H9 (cell line): ENCODE data around the gene C11orf86. TPM values are rescaled to one million over a fixed set of nuclear protein-coding genes. Genes with fewer than 3 reads are reported as not detected.

ENCODE experiments used
- DNase-seq: peaks from one replicate; pipeline ENCODE4 v3.0.0-alpha.2; 2017
- H2AFZ ChIP-seq: one replicate; pipeline ENCODE4 v1.6.1; 2013; ENCODE audit warnings: mild to moderate bottlenecking, low read length, control low read depth, moderate library complexity
- H2AK5ac ChIP-seq: 2 replicates; pipeline ENCODE4 v1.6.1; 2013; ENCODE audit warnings: low read length, control low read depth, mixed read lengths; ENCODE audit not compliant: insufficient read length
- H2BK120ac ChIP-seq: one replicate; pipeline ENCODE4 v1.6.1; 2013; ENCODE audit warnings: low read depth, mild to moderate bottlenecking, low read length, control low read depth, inconsistent platforms; ENCODE audit not compliant: poor library complexity, severe bottlenecking
- H2BK12ac ChIP-seq: 2 replicates; pipeline ENCODE4 v1.6.1; 2013; ENCODE audit warnings: low read length, control low read depth, mixed read lengths, low read depth; ENCODE audit not compliant: insufficient read length
- H2BK15ac ChIP-seq: 2 replicates; pipeline ENCODE4 v1.6.1; 2013; ENCODE audit warnings: low read depth, low read length, control low read depth
- H2BK20ac ChIP-seq: one replicate; pipeline ENCODE4 v1.6.1; 2013; ENCODE audit warnings: low read depth, mild to moderate bottlenecking, low read length, control low read depth, inconsistent platforms; ENCODE audit not compliant: poor library complexity, severe bottlenecking
- H2BK5ac ChIP-seq: 2 replicates; pipeline ENCODE4 v1.6.1; 2013; ENCODE audit warnings: low read length, control low read depth, mixed read lengths; ENCODE audit not compliant: insufficient read length
- H3K14ac ChIP-seq: 2 replicates; pipeline ENCODE4 v1.6.1; 2013; ENCODE audit warnings: low read length, control low read depth; ENCODE audit not compliant: insufficient read depth
- H3K18ac ChIP-seq: 2 replicates; pipeline ENCODE4 v1.6.1; 2013; ENCODE audit warnings: low read depth, mild to moderate bottlenecking, mixed read lengths, low read length, control low read depth; ENCODE audit not compliant: insufficient read length
- H3K23ac ChIP-seq: 2 replicates; pipeline ENCODE4 v1.6.1; 2013; ENCODE audit warnings: low read length, control low read depth, mixed read lengths, low read depth; ENCODE audit not compliant: insufficient read length
- H3K23me2 ChIP-seq: 2 replicates; pipeline ENCODE4 v1.6.1; 2013; ENCODE audit warnings: low read depth, mild to moderate bottlenecking, mixed read lengths, low read length, control low read depth; ENCODE audit not compliant: insufficient read length, poor library complexity, severe bottlenecking
- H3K27ac ChIP-seq: 2 replicates; pipeline ENCODE4 v1.5.1; 2013; ENCODE audit warnings: low read length, control low read depth, mixed read lengths, low read depth; ENCODE audit not compliant: insufficient read length
- H3K27me3 ChIP-seq: 2 replicates; pipeline ENCODE4 v1.6.1; 2013; ENCODE audit warnings: low read length, control low read depth, inconsistent platforms; ENCODE audit not compliant: insufficient read depth
- H3K4ac ChIP-seq: 2 replicates; pipeline ENCODE4 v1.6.1; 2013; ENCODE audit warnings: low read depth, mild to moderate bottlenecking, control low read depth, inconsistent platforms, low read length, moderate library complexity
- H3K4me1 ChIP-seq: 2 replicates; pipeline ENCODE4 v1.6.1; 2013; ENCODE audit warnings: low read length, control low read depth, inconsistent platforms; ENCODE audit not compliant: insufficient read depth
- H3K4me2 ChIP-seq: 2 replicates; pipeline ENCODE4 v1.6.1; 2013; ENCODE audit warnings: low read length, control low read depth, mixed read lengths; ENCODE audit not compliant: insufficient read length, insufficient read depth
- H3K56ac ChIP-seq: 2 replicates; pipeline ENCODE4 v1.6.1; 2013; ENCODE audit warnings: low read depth, mild to moderate bottlenecking, mixed read lengths, low read length, control low read depth; ENCODE audit not compliant: insufficient read length
- H3K79me1 ChIP-seq: 2 replicates; pipeline ENCODE4 v1.6.1; 2013; ENCODE audit warnings: low read depth, mild to moderate bottlenecking, moderate library complexity, low read length, control low read depth, inconsistent platforms; ENCODE audit not compliant: insufficient read depth, poor library complexity, severe bottlenecking
- H3K79me2 ChIP-seq: 2 replicates; pipeline ENCODE4 v1.6.1; 2013; ENCODE audit warnings: low read length, control low read depth, inconsistent platforms; ENCODE audit not compliant: insufficient read depth
- H3K9ac ChIP-seq: 2 replicates; pipeline ENCODE4 v1.6.1; 2013; ENCODE audit warnings: low read length, control low read depth, mixed read lengths; ENCODE audit not compliant: insufficient read length; ENCODE audit errors: extremely low read depth
- H3K9me3 ChIP-seq: one replicate; pipeline ENCODE4 v1.6.1; 2013; ENCODE audit warnings: low read depth, low read length, inconsistent platforms; ENCODE audit not compliant: control insufficient read depth
- H3T11ph ChIP-seq: one replicate; pipeline ENCODE4 v1.6.1; 2013; ENCODE audit warnings: mild to moderate bottlenecking, low read length, control low read depth, inconsistent platforms
- H4K20me1 ChIP-seq: one replicate; pipeline ENCODE4 v1.6.1; 2013; ENCODE audit not compliant: control insufficient read depth, insufficient read length, insufficient read depth
- H4K5ac ChIP-seq: 2 replicates; pipeline ENCODE4 v1.6.1; 2013; ENCODE audit warnings: low read depth, mild to moderate bottlenecking, mixed read lengths, low read length, control low read depth; ENCODE audit not compliant: insufficient read length
- H4K8ac ChIP-seq: replicated peaks from 2 replicates; pipeline ENCODE4 v1.6.1; 2013; ENCODE audit warnings: low read length, control low read depth, mixed read lengths, low read depth; ENCODE audit not compliant: insufficient read length
- H4K91ac ChIP-seq: 2 replicates; pipeline ENCODE4 v1.6.1; 2013; ENCODE audit warnings: low read depth, mild to moderate bottlenecking, moderate library complexity, mixed read lengths, low read length, control low read depth; ENCODE audit not compliant: insufficient read length
- H3K27ac Mint-ChIP-seq, 3 experiments: 2 replicates in 2 of 3; 3 replicates in 1 of 3; pipeline ENCODE4 v1.8.0; 2020 to 2021; ENCODE audit warnings: mixed read lengths in 3 of 3, mild to moderate bottlenecking in 1 of 3, moderate library complexity in 1 of 3
- H3K27me3 Mint-ChIP-seq: 2 replicates; pipeline ENCODE4 v1.8.0; 2021; ENCODE audit warnings: low read depth, mild to moderate bottlenecking, moderate library complexity, mixed read lengths
- H3K36me3 Mint-ChIP-seq, 3 experiments: 2 replicates in 2 of 3; 3 replicates in 1 of 3; pipeline ENCODE4 v1.8.0; 2020 to 2021; ENCODE audit warnings: low read depth in 3 of 3, mixed read lengths in 3 of 3; ENCODE audit not compliant: insufficient read depth in 1 of 3
- H3K4me1 Mint-ChIP-seq, 2 experiments: 2 replicates each; pipeline ENCODE4 v1.8.0; 2020; ENCODE audit warnings: mixed read lengths in 2 of 2
- H3K4me3 Mint-ChIP-seq, 2 experiments: 2 replicates in 1 of 2; 3 replicates in 1 of 2; pipeline ENCODE4 v1.8.0; 2020 to 2021; ENCODE audit warnings: mild to moderate bottlenecking in 2 of 2, mixed read lengths in 2 of 2, moderate library complexity in 1 of 2
- H3K9me3 Mint-ChIP-seq, 2 experiments: 2 replicates in 1 of 2; 3 replicates in 1 of 2; pipeline ENCODE4 v1.8.0; 2020; ENCODE audit warnings: mild to moderate bottlenecking in 2 of 2, mixed read lengths in 2 of 2, moderate library complexity in 1 of 2
- WGBS: extraction: QIAGEN DNeasy Blood & Tissue Kit; methylation state at CpG from one replicate; pipeline ENCODE4 v1.1.7; 2013; ENCODE audit warnings: missing lambda C conversion rate, low lambda C conversion rate, mixed read lengths; ENCODE audit not compliant: insufficient read length; ENCODE audit errors: extremely low coverage; 5-methylcytosine and 5-hydroxymethylcytosine counted together
- total RNA-seq: library from RNA; stranded (reverse); gene quantifications from 2 replicates; pipeline ENCODE4 v1.2.1, GENCODE V29; 2021
- TF ChIP-seq, protein P1 (sequence below): fragments of 200-600 bp; sonication (generic); conservative IDR thresholded peaks from 3 replicates; pipeline ENCODE4 v1.8.0; 2021; ENCODE audit warnings: antibody characterized with exemption, mild to moderate bottlenecking

Gene C11orf86
- total RNA-seq, 1 experiment from 2014 or later: not detected

DNA sequence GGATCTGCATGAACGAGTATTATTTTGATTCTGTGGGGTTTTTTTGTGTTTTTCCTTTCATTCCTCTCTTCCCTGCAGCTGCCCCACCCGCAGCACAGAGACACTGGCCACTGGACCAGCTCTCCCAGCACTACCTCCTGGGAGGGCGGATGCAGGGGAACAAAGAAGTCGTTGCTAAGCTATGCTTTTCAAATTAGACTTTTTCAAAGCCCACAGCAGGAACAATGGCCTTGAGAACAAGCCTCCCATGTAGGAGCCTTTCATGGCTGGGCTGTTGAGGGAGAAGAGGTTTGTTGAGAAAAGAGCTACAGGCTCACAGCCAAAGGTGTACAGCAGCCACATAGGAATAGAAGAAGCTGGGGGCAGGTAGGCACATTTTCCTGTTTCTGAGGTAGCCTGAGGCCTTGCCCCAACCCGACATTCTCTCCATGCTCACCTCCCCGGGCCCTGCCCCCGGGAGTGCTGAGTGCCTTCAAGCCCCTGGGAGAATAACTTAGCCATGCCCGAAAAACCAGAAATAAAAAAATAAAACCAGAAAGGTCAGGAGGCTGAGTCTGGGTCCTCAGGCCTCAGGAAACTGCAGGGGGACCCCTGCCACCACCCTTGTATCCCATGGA lies 27.3 kb downstream of the C11orf86 start:
- peak overlapping the region; percentile 85; the same call in 1 of the 2 replicates for H3K14ac ChIP-seq
- no peaks in the 10 kb centered on the region; the same call in none of the 2 replicates for H3K27me3 Mint-ChIP-seq
- no peaks in the 10 kb centered on the region for H3K79me1 ChIP-seq
- H3K4me3 Mint-ChIP-seq: peak overlapping the region; percentile 11 to 48; a peak in 4 of 5 replicates
- H3K4me1 ChIP-seq: peaks cover 2% of the 10 kb centered on the region; the same call in 1 of the 2 replicates
- H2BK20ac ChIP-seq: no peak overlapping the region
- H4K20me1 ChIP-seq: no peaks in the 10 kb centered on the region
- no peak overlapping the region for H2BK15ac ChIP-seq
- H2BK5ac ChIP-seq: no peak overlapping the region
- TF ChIP-seq, protein P1, sequence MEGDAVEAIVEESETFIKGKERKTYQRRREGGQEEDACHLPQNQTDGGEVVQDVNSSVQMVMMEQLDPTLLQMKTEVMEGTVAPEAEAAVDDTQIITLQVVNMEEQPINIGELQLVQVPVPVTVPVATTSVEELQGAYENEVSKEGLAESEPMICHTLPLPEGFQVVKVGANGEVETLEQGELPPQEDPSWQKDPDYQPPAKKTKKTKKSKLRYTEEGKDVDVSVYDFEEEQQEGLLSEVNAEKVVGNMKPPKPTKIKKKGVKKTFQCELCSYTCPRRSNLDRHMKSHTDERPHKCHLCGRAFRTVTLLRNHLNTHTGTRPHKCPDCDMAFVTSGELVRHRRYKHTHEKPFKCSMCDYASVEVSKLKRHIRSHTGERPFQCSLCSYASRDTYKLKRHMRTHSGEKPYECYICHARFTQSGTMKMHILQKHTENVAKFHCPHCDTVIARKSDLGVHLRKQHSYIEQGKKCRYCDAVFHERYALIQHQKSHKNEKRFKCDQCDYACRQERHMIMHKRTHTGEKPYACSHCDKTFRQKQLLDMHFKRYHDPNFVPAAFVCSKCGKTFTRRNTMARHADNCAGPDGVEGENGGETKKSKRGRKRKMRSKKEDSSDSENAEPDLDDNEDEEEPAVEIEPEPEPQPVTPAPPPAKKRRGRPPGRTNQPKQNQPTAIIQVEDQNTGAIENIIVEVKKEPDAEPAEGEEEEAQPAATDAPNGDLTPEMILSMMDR: no peak
- WGBS: no CpG with 5 or more reads among the region's 8 CpGs
- H3K23me2 ChIP-seq: no peaks in the 10 kb centered on the region
- no peak overlapping the region for H3K23ac ChIP-seq
- H4K5ac ChIP-seq: no peak overlapping the region
- H3K27ac ChIP-seq: peak overlapping the region; percentile 40
- H2AFZ ChIP-seq: no peak overlapping the region
- no peak overlapping the region for H2AK5ac ChIP-seq
- H3K4ac ChIP-seq: no peak overlapping the region
- H4K91ac ChIP-seq: no peak overlapping the region
- no peak overlapping the region for H2BK12ac ChIP-seq
- no peak overlapping the region for H2BK120ac ChIP-seq
- H3K9me3 Mint-ChIP-seq: no peaks in the 10 kb centered on the region
- H3T11ph ChIP-seq: no peak overlapping the region
- H3K79me2 ChIP-seq: no peaks in the 10 kb centered on the region
- peak overlapping the region; percentile 24 for H3K4me2 ChIP-seq
- H4K8ac ChIP-seq: no peak overlapping the region
- H3K27ac Mint-ChIP-seq: peak overlapping the region; percentile 46 to 98 (median 96)
- H3K18ac ChIP-seq: peak overlapping the region; percentile 43
- no peaks in the 10 kb centered on the region for H3K9me3 ChIP-seq
- H3K4me1 Mint-ChIP-seq: peaks cover 31% of the 10 kb centered on the region in 2 experiments
- no peak overlapping the region for H3K9ac ChIP-seq
- H3K27me3 ChIP-seq: no peaks in the 10 kb centered on the region
- H3K36me3 Mint-ChIP-seq: no peaks in the 10 kb centered on the region
- peak; percentile 75 for DNase-seq
- no peak overlapping the region for H3K56ac ChIP-seq
